NCI-H2171 (cell line): ENCODE data around the gene IL18R1.

Source experiments
- DNase-seq: peaks from one replicate; lab custom pipeline; 2025; lab: John Stamatoyannopoulos, UW

IL18R1 gene

GRCh38 chr2:102345329-102345920 is 10.2 kb upstream of the IL18R1 start:
- no peak for DNase-seq

DNA sequence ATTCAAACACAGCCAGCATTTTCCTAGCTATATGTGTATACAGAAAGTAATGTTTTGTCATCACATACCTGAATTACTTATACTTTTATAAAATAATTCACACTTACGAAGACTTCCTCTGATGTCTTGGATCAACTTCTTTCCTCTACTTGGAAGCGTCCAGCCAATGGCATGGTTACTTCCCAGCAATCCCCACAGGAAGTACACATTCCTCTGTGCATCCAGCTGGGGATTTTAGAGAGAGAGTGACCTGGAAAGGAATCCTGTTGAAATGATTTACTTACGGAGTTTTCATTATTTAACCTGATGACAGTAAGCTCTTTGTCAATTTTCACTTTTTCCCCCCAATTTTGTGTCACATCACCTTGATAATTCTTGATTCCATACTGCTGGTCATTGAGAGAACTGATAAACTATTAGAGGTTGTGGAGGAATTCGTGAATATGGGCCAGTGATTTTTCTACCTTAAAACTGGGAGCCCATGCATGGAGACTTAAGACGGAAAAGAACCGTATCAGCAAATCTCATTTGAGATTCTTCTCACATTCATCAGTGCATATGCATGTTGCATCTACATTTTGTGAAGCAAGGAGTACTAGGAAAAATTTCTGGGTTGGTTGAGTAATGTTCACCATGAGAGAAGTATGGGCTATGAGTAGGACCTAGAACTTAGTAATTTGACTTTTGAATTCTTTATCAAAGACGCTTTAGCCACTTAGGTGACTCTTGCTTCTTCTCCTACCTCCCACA is 9.0 kb upstream of the IL18R1 start:
- DNase-seq = no peak

- no peak for DNase-seq
Observed at GRCh38 chr2:102350137-102350793, 5.3 kb upstream of the IL18R1 start.

DNA sequence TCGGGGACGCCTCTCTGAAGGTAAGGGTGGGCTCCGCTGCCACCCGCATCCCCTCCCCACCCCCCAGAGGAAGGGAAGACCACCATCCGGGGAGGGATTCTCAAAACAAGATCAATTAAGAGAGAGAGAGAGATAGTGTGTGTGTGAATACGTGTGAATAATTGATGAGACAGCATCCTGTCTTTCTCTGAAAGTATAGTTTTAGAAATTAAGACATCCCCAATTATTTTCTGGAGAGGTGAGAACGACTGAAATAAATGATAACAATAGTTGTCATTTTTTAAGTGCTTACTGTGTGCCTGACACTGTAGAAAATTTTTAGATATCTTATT is 751 bp downstream of the IL18R1 start:
- no peak for DNase-seq

GRCh38 chr2:102356741-102357140 is 1.1 kb downstream of the IL18R1 start:
- DNase-seq = no peak

DNA sequence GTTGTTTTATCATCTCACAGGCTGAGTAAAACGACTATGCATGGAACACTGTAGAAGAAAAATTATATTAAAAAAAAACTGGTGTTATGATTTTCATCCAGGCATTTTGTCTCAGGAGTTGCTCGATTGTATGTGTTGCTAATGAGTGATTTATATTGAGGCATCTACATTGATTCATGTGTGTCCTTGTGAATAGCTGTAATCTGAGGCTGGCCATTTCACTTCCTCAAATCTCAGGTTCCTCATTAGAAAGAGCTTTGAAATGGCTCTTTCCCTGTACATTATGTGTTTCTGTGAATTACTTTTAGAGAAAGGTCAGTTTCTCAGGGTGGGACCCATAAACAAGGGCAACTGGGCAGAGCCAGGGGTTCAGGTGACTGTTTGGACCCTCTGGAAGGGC is 2.3 kb downstream of the IL18R1 start:
- no peak for DNase-seq

GRCh38 chr2:102358496-102358895 is 2.9 kb downstream of the IL18R1 start:
- DNase-seq = no peak

DNA sequence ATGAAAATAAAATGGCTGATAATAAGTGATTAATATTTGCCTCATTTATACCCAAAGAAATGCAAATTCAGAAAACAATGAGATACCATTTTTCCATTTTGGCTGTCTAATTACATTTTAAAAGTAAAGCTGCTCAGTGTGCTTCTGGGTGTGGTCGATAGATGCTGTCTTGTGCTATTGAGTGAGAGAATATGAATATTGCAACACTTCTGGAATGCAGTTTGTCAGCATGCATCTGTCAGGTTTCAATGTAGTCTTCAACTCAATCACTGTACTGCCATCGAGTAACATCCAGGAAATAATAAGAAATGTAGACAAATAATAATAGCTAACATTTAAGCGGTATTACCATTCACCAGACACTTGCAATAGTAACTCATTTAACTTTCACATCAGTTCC is 3.9 kb downstream of the IL18R1 start:
- no peak for DNase-seq

DNA sequence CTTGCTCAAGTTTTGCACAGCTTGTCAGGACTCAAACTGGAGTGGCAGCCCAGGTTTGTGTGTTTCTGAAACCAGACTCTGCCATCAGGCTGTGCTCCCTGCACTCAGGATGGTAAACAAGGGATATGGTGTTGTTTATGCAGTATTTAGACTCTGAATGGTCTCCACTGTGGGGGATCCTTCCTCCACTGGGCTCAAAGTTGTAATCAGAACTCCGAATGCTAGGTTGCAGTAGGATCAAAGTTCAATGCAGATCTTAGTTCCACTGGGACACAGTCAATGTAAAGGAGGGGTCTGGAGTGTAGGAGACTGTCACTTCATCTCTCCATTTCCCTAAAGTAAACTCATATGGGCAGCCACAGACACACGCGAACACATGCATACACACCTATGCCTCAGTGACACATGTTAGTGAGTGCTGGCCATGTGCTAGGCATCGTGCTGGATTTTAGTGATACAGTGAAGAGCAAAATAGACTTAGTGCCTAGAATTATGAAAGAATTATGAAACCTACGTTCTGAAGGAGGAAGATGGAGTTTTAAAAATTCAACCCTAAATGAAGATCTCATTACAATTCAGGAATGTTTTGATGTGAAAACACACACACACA is 6.1 kb downstream of the IL18R1 start:
- no peak for DNase-seq

GRCh38 chr2:102365763-102366162 is 10.2 kb downstream of the IL18R1 start:
- no peak for DNase-seq

DNA sequence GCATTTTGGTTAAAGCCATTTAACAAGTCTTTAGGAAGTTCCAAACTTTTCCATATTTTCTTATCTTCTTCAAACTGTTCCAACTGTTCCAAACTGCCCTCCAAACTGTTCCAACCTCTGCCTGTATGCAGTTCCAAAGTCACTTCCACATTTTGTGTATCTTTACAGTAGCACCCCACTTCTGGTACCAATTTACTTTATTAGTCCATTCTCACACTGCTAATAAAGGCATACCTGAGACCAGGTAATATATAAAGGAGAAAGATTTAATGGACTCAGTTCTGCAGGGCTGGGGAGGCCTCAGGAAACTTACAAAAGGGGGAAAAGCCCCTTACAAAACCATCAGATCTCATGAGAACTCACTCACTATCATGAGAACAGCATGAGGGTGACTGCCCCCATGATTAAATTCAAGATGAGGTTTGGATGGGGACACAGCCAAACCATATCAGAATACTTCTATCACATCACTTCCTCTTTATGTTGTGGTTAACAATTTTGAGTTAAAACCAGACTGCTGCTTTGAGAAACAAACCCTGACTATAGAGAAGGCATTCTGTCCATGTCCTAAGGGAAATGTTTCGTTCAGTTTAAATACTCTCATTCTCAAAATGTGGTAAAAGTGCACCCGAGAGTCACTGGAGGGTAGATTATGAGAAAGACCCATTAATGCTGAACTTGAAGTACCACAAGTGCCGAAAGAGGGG is 11.0 kb downstream of the IL18R1 start:
- no peak for DNase-seq

DNA sequence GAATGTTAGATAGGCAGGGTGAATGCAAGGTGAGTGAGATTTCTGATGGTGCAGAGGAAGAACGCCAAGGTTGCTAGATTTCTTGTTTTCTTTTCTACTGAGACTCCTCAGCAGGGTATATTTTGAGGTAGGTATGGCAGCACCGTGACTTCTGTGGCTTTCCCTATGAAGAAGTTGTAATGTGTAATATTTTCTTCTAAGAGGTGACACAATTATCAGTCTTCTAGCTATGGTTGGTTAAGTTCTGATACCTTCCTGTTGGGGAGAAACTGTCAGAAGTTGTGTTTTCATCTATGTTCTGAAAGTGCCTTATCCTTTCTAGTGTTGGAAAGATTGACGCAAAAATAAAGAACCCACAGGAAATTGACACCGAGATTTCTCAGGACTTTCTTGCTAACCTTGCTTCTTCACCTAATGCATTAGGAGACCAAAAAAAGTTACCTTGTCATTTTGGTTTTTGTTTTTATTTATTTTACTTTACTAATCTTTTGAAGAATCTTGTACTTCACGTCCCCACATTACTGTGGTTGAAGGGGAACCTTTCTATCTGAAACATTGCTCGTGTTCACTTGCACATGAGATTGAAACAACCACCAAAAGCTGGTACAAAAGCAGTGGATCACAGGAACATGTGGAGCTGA is 11.9 kb downstream of the IL18R1 start:
- DNase-seq = no peak

DNA sequence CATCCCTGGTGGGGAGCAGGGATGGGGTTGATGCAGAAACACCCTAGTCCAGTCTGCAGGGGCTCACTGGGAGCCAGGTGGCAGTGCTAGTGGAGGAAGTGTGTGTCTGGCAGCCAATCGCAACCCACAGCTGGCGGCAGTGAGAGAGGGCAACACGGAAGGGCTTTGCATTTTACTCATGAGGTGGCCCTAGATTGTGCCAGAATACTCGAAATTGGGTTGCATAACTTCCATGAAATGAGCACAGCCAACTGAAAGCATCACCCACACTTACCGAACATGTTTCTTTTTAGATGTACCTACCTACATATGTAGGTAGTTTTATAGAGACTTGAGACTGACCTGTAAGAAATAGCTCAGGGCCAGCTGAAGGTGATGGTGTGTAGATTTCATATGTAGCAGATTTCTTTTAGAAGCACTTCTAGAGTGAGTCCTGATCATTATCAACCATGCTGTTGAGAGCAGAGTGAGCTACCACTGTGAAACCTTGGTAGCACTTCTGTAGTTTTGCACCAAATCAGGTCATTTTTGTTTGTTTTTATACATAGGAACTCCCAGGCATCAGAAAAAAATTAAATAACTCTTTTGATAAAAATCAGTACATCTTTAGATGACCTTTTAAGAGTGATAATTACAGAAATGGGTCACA is 13.0 kb downstream of the IL18R1 start:
- no peak for DNase-seq

DNA sequence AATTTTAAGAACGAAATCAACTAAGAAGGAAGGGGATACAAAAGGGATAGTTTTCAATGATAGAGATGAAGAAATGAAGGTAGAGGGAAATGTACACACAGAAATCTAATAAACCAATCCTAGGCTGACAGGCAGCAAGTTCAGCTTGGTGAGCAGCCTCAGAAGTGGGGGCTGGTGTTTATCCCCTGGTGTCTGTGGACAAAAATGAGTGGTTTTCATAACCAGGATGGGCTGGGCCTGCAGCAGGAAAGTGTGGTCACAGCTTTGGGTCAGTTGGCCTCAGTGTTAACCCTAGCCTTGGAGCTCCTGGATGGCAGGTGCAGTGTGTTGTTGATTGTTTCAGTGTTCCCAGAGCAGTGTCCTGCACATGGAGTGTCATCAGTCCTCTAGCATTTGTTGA is 14.3 kb downstream of the IL18R1 start:
- no peak for DNase-seq

DNA sequence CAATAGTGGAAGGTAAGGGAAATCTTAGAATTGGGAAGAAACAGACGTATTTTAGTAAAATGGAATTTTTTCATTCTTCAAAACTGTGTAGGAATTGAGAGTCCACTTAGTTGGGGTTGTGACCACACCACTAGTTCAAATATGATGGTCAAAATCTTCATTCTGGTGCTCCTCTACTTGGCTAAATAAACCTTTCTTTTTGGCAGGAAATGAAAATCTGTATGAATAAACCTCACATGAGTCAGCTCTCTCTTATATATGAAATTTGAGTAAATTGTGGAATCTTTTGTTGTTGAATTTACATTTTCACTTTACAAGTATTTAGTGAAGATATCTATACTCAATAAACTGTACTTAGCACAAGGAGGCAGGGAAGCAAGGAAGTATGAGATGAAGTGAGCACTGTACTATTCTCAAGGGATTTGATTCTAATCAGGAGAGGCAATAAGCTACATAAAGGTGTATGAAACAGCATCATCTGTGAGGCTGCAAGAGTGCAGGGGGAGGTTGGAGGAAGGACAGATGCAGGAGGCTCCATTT is 20.5 kb downstream of the IL18R1 start:
- no peak for DNase-seq

GRCh38 chr2:102383722-102384121 is 28.1 kb downstream of the IL18R1 start:
- no peak for DNase-seq

- no peak for DNase-seq
Observed at GRCh38 chr2:102385522-102385921, 29.9 kb downstream of the IL18R1 start.

DNA sequence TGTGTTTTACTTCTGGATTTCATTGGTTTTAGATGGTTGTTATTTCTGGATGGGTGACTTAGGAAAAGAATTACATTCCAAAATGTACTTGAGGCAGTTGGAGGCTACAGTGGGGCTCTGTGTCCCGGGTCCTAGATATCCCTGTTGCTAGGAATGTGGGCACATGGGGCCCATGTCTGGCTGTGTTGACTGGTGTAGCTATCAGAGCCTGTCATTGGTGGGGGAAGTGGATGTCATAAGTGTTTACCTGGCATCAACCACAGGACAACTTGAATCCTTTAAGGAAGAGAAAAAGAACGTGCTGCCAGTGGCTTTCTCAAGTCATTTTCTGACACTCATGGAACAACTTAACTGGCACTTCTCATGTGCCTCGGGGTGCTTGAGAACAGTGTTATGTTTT is 30.4 kb downstream of the IL18R1 start:
- no peak for DNase-seq

DNA sequence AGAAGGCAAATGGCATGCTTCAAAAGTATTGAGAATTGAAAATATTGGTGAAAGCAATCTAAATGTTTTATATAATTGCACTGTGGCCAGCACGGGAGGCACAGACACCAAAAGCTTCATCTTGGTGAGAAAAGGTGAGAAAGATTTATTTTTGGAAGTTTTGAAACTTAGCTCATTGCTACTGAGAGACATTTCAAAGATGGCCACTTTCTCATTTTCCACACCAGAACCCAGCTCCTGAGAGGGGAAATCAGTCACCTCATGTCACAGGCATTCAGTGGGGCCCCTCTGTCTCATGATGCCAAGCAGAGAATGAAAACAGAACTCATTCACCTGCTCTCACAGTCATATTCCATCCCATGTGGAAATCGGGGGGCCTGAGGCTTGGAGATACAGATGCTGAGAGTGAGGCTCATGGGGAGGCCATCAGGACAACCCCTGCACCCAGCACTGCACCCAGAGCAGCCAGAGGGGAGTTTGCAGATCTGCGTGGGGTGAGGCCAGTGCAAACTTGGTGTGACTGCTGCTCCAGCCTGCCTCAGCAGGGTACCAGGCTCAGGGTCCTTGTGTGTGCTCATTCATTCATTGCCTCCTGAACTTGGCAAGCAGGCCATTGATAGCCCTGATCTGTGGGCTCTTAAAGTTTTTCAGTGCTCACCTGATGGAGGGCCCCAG is 31.4 kb downstream of the IL18R1 start:
- no peak for DNase-seq

- no peak for DNase-seq
Observed at GRCh38 chr2:102387763-102388546, 32.4 kb downstream of the IL18R1 start.
